Measurements from ENCODE around the gene CROCC2.

Gene CROCC2

DNA sequence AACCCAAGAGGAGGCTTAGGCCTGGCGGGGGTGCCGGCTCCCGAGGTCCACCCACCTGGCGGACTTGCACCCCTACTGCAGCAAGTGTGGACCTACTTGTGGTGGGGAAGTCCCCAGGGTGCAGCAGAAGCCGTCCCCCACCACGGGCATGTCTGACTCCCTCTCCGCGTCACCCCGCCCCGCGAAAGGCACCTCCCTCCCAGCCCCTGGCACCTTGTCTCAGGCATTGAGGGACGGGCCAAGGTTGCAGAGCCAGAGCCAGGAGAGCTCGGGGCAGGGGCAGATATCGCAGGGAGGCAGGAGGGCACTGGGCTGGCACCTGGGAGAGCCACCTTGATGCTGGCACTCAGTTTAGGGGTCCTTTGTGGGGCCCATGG, 19.0 kb downstream of the CROCC2 start:
- peak in 1 of 5 donors; percentile 13 for DNase-seq

DNA sequence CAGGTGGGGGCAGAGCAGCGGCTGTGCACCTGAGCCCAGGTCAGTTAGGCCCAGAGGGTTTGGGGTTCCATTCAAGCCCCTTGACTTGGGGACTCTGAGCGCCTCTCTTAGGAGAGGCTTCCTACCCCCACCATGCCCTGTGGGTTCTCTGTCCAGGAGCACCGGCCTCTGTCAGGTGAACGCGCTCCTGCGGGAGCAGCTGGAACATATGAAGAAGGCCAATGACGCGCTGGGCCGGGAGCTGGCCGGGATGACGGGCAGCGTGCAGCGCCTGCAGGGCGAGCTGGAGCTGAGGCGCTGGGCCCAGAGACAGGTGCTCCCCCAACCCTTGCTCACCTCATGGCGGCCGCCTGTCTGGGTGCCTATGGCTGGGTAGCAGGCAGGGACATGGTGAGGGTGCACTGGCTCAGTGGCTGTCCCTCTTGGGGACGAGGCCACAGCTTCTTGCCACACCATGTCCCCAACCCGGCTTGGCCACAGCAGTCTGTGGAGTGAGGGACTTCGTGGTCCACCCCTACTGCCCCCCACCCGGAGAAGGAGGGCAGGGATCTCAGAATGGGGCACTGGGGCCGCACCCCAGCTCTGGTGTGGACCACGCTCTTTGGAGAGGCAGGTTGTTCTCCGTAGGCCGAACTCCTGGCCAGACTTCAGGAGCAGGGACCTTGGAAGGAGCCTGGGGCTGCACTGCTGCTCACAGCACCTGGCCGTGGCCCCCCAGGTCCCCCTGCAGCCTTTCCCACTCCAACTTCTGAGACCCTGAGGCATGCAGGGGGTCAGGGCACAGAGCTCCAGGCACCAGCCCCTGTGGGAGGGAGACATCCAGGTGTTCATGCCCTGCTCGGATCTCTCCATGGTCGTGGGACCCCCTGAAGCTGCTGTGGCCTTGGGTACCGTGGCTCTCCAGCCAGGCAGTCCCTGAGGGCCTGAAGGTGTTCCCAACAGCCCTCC, 19.7 kb downstream of the CROCC2 start:
- DNase-seq, result peak in 1 of 5 donors; percentile 5

DNA sequence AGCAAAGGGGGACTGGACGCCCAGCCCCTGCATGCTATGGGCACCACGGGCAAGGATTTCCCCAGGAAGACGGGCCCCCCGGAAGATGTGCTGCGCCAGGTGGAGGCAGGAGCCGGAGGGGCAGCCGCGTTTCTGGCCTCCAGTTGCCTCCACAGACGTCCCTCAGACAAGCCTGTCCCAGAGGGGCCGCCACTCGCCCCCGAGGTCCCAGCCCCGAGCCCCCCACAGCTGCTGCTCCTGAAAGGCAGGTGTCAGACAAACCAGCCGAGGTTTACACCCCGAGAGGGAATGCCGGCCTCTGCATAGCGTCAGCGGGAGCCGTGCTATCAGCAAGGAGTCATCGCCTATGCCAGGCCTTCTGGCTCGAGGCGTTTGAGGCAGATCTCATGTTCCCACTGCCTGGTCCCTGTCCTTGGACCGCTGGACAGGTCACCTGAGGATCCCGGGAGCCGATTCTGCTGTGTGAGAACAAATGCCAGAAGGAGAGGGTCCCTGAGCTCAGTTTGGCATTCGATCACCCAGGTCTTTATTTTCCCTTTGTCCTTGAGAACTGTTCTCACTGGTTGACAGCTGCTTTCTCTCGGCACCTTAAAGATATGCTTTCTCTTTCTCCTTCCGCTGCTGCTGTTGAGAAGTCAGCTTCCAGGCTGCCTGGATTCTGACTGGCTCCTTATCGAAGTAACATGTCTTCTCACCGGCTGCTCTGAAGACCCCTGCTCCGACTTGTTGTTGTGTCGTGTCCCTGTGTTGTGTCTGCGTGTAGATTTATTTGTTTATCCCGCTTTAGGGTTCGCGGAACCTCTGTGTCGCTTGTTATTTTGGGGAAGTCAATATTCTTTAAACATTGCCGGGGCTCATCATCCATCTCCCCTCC, 20.6 kb downstream of the CROCC2 start:
- peak in 1 of 5 donors; percentile 6 for DNase-seq

GRCh38 chr2:240927390-240927781, 21.2 kb downstream of the CROCC2 start:
- no peak for DNase-seq

DNA sequence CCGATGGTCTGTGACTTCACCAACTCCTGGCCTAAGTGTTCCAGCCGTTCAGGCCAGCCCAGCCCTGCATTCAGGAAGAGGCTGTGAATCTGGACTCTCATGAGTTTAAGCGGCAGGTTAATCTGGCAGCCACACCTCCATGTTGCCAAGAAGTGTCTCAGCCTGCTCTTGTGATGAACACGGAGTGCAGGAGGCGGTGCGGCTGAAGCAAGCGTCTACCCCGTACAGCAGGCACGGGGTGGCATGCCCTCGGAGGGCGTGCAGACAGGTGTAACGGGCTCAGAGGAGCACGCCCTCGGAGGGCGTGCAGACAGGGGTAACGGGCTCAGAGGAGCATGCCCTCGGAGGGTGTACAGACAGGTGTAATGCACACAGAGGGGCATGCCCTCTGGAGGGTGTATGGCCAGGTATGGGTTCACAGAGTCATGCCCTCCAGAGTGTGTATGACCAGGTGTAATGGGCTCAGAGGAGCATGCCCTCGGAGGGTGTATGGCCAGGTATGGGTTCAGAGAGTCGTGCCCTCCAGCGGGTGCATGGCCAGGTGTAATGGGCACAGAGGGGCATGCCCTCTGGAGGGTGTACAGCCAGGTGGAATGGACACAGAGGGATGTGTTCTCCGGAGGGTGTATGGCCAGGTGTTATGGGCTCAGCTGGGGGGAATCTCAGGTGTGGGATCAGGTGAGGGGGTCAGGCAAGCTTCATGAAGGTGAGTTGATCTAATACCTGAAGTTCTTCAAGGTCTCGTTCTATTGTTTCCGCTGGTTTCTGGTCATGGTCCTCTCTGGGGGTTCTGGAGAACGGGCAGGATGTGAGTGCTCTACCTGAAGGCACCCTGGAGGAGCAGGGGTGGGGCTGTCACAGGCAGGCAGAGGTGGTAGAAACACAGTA, 22.6 kb downstream of the CROCC2 start:
- DNase-seq, result no peak

DNA sequence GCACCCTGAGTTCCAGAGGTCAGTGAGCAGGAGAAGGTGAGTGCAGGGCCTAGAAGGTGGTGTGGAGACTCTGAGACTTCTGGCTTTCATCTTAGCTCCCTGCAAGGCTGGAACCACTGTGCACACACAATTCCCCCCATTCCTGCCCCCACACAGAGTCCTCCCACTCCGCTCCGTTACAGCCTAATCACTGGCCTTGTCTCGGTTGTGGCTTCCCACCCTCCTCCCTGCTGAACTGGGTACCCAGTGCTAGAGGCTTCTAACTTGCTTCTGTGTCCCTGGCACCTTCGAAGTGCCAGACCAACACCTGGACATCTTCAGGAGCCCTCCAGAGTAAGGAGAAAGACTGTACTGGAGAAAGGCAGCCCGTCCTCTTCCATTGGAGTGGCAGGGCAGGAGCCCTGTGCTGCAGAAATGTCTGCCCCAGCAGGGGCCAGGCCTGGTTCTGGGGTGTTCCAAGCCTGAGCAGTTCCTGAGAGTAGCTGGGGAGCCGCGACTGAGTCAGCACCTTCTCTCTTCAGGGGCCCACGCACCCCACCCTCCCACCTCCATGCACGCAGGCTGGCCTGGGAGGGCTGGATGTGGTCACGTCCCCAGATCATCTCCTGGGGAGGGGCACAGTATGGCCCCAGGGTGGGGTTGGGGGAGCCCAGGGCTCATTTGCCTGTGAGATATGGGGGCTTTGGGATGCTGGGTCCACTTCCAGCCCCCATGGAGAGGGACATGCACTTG, 23.4 kb downstream of the CROCC2 start:
- DNase-seq, result peak in 1 of 5 donors; percentile 7

DNA sequence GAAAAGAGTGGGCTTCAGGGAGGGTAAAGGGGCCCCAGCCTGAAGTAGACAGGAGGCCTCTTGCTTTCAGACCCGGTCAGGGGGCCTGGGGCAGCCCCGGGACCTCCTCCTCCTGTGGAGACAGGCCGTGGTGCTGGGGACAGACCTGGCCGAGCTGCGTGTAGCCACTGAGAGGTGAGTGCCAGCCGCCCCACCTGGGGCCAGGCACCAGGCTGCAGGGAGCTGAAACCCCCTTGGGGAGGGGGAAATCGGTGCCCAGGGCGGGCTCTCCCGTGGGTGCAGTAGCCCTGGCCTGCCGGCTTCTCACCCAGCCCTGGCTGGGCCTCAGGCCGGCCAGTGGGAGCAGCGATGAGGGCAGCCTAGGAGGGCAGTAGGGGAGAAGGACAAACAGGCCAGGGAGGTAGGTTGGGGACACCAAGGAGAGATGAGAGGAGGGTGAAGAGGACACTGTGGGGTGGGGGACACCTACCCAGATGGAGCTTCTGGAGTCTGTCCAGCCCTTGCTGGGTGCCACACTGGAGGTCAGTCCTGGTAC, 24.0 kb downstream of the CROCC2 start:
- DNase-seq, result peak in 1 of 5 donors; percentile 9

DNA sequence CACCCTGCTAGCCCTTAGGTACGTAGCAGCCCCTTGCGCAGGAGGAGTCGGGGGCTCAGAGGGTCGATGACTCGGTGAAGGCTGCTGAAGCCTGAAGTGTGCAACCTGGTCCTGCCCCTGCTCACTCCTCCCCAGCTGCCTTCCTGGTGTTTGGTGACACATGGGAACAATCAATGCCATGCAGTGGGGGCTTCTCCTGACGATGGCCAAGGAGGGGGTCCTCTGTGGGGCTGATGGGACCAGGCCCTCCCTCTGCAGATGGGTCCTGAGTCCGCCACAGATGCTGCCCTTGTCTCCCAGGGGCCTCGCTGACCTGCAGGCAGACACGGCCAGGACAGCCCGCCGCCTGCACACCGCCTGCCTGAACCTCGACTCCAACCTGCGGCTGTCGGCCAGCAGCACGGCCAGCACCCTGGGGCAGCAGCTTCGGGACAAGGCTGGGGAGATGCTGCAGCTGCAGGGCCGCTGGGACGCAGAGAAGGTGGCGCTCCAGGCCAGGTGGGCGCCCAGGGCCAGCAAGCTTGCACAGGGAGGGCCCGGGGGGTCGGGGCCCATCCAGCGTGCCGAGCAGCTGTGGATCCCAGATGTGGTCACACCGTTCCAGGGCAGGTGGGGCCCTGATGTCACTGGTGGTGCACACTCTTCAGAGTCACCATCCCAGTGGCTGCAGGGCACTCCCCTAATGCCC, 24.6 kb downstream of the CROCC2 start:
- no peak for DNase-seq

DNA sequence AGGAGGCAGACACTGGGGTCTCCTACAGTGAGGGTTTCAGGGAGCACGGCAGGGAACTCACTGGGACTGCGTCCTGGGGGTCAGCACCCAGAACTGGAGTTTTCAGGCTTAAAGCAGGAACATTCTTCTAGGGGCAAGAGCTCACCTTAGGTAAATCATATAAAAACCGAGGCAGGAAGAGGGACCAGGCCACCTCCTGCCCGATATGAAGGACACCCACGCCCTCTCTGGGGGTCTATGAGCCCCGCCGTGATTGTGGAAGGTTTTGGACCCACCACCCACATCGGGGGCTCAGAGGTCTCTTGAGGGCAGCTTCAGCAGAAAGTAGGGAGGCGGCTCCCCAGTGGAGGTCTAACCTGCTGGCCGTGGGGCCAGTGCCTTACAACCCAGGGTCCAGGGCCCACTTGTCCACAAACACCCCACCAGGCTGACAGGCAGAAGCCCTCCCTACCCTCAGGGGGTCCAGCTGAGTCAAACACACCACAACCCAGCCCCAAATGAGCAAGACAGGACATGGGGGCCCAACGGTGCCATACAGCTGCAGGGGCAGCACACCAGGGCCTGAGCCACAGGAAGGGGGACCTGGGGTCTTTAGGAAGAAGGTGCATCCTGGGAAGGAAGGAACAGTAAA, 25.3 kb downstream of the CROCC2 start:
- DNase-seq, result no peak

GRCh38 chr2:240932001-240932723, 26.0 kb downstream of the CROCC2 start:
- peak in 1 of 5 donors; percentile 6 for DNase-seq

GRCh38 chr2:240932724-240933047, 26.6 kb downstream of the CROCC2 start:
- no peak for DNase-seq

GRCh38 chr2:240933048-240933965, 27.2 kb downstream of the CROCC2 start:
- peak in 1 of 5 donors; percentile 10 for DNase-seq

GRCh38 chr2:240933966-240934700, 28.0 kb downstream of the CROCC2 start:
- DNase-seq, result peak in 1 of 5 donors; percentile 6

DNA sequence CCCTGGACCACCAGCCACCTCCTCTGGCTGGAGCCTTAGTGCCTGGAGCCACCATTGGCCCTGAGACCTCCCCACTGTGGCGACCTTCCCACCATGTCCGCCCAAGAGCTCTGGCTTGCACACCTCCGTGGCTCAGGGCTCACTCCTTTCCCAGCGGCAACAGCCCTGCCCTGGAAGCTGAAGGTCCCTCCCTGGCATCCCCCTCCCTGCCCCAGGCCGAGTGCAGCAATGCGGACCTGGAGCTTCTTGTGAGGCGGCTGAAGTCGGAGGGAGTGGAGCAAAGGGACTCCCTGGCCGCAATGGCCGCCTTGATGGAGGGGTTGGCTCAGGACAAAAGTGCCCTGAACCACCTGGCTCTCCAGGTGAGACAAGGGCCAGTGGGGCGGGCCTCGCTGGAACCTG, 28.6 kb downstream of the CROCC2 start:
- DNase-seq, result peak in 1 of 5 donors; percentile 9

- DNase-seq, result peak in 1 of 5 donors; percentile 8
Observed at GRCh38 chr2:240935103-240935876, 29.2 kb downstream of the CROCC2 start.

GRCh38 chr2:240936106-240936505, 30.0 kb downstream of the CROCC2 start:
- DNase-seq, result no peak

- DNase-seq, result no peak
Observed at GRCh38 chr2:240946046-240946445, 39.9 kb downstream of the CROCC2 start.

Data from T-helper 1 cell (primary cell).